ENCODE measurements around the gene RCBTB2.

RCBTB2 gene

GRCh38 chr13:48536621-48537250 is 3.9 kb upstream of the RCBTB2 start:
- H3K4me3 ChIP-seq (ENCODE audit: low read depth, low read length): no peak overlapping the region
- no peak for TF ChIP-seq CTCF (IDR thresholded peaks at IDR 0.05; ENCODE audit: insufficient read depth, low read depth, low read length, missing control alignments)
- no peak for DNase-seq (ENCODE audit: low read depth)

GRCh38 chr13:48535766-48536165 is 2.9 kb upstream of the RCBTB2 start:
- H3K4me3 ChIP-seq (ENCODE audit: low read depth, low read length): no peak overlapping the region
- TF ChIP-seq CTCF (IDR thresholded peaks at IDR 0.05; ENCODE audit: insufficient read depth, low read depth, low read length, missing control alignments): no peak
- no peak for DNase-seq (ENCODE audit: low read depth)

- no peak overlapping the region for H3K4me3 ChIP-seq (ENCODE audit: low read depth, low read length)
- no peak for DNase-seq (ENCODE audit: low read depth)
- TF ChIP-seq CTCF (IDR thresholded peaks at IDR 0.05; ENCODE audit: insufficient read depth, low read depth, low read length, missing control alignments): no peak
These were observed 2.1 kb upstream of the RCBTB2 start for GRCh38 chr13:48534911-48535501.

GRCh38 chr13:48533961-48534600 is 1.2 kb upstream of the RCBTB2 start:
- no peak for TF ChIP-seq CTCF (IDR thresholded peaks at IDR 0.05; ENCODE audit: insufficient read depth, low read depth, low read length, missing control alignments)
- DNase-seq (ENCODE audit: low read depth): no peak
- H3K4me3 ChIP-seq (ENCODE audit: low read depth, low read length): no peak overlapping the region

GRCh38 chr13:48532256-48532505 is 699 bp downstream of the RCBTB2 start:
- DNase-seq (ENCODE audit: low read depth): no peak
- peak overlapping the region; percentile 67 for H3K4me3 ChIP-seq (ENCODE audit: low read depth, low read length)
- TF ChIP-seq CTCF (IDR thresholded peaks at IDR 0.05; ENCODE audit: insufficient read depth, low read depth, low read length, missing control alignments): no peak

- DNase-seq (ENCODE audit: low read depth): peak; percentile 27
- no peak for TF ChIP-seq CTCF (IDR thresholded peaks at IDR 0.05; ENCODE audit: insufficient read depth, low read depth, low read length, missing control alignments)
- H3K4me3 ChIP-seq (ENCODE audit: low read depth, low read length): peak overlapping the region; percentile 67
These were observed 1.2 kb downstream of the RCBTB2 start for GRCh38 chr13:48531416-48532255.
